NOMO-1 treated with dmso at 0.1 percent for 144 hours (cell line): ENCODE results near the gene CSPG4.
"Not testable (repeated sequence)": the region's sequence is repeated elsewhere in the genome, so short reads cannot be mapped to it uniquely, and the experiment has no call there.

Experiments used
- DNase-seq: peaks from one replicate; lab custom pipeline; 2025; ENCODE audit not compliant: unreplicated experiment; lab: John Stamatoyannopoulos, UW

The CSPG4 gene

DNA sequence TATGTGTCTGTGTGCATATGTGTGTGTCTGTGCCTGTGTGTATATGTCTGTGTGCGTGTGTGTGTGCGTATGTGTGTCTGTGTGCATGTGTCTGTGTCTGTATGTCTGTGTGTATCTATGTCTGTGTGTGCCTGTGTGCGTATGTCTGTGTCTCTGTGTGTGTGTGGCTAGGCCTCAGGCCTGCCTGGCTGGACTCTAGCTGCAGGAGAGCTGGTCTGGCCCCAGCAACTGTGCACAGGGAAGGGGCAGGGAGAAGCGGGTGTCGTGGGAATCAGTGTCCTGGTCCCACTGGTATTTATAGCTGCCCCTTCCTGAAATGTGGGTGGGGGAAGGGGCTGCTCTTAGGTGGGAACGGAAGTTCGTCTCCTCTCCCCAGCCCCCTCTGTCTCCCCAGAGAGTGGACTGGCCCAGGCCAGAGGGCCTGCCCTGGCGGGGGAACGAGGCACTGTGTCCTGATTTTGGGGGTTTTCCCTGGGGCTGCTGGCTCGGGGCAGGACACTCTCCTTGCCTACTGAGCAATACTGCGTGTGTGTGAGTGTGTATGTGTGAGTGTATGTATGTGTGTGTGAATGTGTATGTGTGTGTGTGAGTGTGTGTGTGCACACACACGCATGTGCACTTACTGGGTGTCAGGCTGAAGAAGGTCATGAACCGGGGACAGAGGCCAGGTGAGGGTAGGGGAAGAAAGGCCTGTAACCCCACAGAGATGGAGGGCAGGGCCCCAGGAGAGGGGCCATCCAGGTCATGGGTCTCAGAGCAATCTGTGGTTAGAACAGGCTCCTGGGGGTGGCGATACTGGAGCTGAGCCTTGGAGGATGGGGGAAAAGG is 6.6 kb downstream of the CSPG4 start:
- DNase-seq = no peak

- not testable (repeated sequence) for DNase-seq
Measured at GRCh38 chr15:75705375-75705774, 7.3 kb downstream of the CSPG4 start.

- no peak for DNase-seq
Measured at GRCh38 chr15:75704618-75705017, 8.0 kb downstream of the CSPG4 start.

DNA sequence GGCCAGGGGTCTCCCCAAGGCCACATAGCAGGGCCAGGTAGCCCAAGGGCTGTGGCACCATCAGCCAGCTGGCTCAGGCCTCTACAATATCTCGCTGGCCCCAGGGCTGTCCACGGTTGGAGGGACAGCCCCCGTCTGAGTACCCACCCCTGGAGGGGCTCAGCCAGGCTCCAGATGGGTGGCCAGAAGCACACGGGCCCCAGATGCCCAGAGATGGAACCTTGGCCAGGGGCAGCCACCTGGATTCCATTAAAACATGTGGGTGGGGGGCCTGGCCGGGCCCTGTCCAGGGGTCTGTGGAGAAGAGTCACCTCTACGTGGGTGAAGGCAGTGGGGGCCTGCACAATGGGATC is 8.4 kb downstream of the CSPG4 start:
- no peak for DNase-seq

DNA sequence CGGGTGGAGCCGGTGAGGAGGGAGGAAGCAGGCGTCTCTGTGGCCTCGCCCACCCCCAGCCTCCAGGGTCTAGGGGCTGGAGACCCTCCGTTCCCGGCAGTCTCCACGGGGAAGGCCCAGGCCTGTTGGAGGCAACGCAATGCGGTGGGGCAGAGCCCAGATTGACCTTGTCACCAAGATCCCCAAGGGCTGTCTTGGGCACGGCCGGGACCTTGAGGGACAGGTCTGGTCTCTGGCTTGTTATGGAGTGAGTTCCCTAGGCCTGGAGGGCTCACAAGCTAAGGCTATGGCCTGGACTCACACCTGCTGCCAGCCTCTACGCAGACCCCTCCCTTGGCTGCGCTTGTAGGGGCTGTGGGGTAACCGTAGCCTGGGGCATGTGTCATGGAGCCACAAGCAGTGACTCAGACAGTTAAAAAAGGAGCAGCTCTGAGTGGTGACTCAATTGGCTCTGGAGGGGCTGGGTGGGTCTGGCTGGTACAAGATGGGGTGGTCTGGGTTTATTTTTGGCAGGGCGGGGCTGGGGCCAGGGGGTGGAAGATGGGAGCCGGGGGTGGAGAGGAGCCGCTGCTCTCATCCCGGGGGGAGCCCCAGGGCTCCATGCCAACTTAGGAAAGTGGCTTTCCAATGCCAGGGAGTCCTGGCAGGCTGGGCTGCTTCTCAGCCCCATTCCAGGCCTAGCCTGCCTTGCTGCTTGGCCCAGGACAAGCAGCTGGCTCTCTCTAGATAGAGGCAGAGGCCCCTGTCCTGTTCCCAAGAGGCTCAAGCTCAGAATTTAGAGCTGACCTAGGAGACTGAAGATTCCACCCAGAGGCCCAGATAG is 9.0 kb downstream of the CSPG4 start:
- DNase-seq = not testable (repeated sequence)

DNA sequence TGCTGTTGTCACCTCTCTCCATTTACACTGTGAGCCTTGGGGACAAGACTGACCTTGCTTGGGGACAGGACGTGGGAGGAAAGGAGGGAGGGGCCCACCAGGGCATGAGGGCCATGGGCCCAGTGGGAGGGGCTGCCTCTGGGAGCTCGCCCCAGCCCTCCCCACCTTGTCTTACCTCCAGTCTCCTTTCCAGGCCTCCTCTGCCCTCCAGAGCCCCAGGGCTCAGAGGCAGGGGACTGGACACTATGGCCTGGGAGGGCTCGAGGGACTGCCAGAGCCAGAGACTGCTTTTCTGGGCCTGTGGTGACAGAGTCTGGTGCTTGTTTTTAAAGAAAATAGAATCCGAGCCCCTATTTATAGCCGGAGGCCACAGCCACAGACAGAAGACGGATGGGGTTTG is 10.2 kb downstream of the CSPG4 start:
- DNase-seq = no peak

DNA sequence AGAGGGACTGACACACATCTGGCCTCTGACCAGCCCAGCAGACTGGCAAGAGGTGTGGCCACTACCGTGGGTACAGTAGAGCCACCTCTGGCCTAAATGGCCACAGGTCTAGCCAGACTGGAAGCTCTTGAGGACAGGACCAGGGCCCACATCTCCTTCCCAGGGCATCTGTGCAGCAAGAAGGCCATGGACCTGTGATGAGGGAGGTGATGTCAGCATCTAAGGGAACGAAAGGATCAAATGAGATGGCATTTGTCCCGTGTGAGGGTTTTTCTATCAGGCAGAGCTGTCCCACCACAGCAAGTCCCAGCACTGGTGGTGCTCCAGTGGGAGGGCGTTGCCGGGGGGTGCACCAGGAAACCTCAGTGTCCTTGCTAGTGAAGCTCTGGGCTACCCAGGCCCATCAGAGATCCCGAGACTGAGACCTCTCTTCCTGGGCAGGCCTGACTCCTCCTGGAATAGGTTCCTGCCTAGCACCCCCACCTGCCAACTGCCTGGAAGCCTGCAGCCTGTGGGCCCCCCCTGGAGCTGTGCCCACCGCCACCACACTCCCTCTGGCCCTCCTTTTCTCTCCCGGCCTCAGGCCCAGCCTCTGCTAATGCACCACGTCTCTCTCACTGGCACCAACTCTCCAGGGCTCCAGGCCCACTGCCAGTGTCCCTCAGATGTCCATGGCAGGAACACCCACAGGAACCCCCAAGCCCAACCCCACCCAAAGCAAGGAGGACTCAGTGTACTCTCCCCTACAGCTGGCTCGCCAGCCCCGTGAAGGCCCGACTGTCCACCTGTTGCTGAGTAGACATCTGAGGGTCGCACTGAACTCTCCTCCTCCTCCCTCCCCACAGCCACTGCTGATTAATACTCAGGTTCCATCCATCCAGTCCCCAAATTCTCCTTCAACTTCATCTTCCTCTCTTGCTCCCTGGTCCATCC is 11.3 kb downstream of the CSPG4 start:
- not testable (repeated sequence) for DNase-seq

GRCh38 chr15:75699961-75700874 is 12.4 kb downstream of the CSPG4 start:
- not testable (repeated sequence) for DNase-seq

- not testable (repeated sequence) for DNase-seq
Measured at GRCh38 chr15:75699517-75699916, 13.1 kb downstream of the CSPG4 start.

- not testable (repeated sequence) for DNase-seq
Measured at GRCh38 chr15:75697974-75698747, 14.5 kb downstream of the CSPG4 start.

GRCh38 chr15:75697523-75697922 is 15.1 kb downstream of the CSPG4 start:
- DNase-seq = no peak

- no peak for DNase-seq
Measured at GRCh38 chr15:75696854-75697259, 15.8 kb downstream of the CSPG4 start.

DNA sequence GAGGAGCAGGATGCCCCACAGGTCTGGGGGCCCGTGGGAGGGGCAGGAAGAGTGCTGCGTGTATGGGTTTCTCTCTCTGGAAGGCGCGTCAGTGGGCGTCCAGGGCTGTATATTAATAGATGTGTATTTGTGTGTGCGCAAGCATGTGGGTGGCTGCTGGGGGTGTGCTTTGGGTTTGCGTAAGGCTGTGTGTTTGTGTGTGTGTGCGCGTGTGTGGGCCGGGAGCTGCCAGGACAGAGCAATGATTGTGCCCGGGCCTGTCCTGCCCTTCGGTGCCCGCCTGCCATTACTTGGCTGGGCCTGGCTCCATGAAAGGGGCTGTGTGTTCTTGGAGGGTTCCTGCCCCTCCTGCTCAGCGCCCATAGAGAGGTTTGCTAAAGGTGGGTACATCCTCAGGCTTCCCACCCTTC is 16.3 kb downstream of the CSPG4 start:
- DNase-seq = no peak

DNA sequence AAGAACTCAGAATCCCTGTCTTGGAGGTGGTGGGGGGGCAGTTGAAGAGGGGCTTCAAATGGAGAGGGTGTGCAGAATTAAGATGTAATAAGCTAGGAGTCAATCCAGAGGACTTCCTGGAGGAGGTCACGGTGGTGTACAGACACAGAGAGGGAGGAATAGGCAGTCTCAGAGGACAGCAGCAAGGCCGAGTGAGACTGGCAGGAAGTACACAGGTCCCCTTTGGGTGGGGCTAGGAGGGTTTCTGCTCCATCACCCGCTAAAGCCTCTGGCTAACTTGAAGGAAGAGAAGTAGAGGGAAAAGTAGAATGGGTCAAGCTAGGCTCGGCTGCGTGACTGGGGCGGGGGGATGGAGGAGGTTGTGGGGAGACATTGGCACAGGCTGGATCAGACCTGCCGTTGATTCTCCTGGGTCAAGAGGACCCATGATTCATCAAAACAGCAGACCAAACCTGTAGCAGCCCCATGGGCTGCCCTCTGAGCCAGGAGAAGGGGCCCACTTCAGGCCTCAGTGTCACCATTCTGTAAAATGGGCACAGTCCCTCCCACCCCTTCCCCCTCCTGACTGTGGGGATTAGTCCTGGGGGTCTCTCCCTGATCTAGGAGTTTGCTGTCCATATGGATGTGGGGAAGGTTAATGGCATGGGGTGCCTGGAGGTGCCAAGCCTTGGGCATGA is 16.9 kb downstream of the CSPG4 start:
- no peak for DNase-seq

- DNase-seq = no peak
Measured at GRCh38 chr15:75695220-75695619, 17.4 kb downstream of the CSPG4 start.

- no peak for DNase-seq
Measured at GRCh38 chr15:75694241-75695182, 18.1 kb downstream of the CSPG4 start.

DNA sequence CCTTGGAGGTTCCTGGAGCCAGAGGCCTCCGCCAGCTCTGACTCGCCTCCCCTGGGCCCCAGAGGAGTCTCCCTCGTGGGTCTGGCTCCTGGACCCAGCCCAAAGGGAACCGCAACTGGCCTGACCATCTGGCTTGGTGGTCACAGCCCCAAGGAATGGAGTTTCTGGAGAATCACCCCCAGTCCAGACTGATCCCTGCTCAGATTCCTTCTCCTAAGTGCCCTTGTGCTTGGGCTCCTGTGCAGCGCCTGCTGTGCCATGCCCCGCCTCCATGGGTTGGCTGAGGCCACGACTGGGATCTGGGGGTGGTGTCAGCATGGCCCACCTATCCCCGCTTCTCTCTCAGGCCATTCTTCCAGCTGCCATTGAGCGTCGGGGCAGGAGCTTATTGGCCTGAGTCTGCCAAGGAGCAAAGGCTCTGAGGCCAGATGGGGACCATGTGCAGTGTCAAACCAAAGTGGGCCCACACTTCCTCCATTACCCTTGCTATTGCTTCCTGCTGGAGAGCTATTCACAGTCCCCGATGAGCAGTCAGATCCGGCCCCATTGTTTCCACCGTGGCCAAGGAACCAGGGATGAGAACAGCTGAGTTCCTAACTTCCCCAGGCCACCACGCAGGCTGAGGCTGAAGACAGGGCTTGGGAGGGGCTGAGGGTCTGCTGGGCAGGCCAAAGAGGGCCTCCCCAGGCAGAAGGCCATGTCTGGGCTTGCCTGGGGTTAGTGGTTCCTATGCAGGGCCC is 19.0 kb downstream of the CSPG4 start:
- DNase-seq = no peak
